HG03108 (cell line): ENCODE data around the gene FOXR1.
"Not testable (repeated sequence)": the region's sequence is repeated elsewhere in the genome, so short reads cannot be mapped to it uniquely, and the experiment has no call there.

ENCODE experiments used
- ATAC-seq: cut with Tn5 transposase; IDR thresholded peaks from one replicate; pipeline ENCODE4 v1.9.1; 2021; ENCODE audit warnings: moderate library complexity; ENCODE audit not compliant: unreplicated experiment

The FOXR1 gene

DNA sequence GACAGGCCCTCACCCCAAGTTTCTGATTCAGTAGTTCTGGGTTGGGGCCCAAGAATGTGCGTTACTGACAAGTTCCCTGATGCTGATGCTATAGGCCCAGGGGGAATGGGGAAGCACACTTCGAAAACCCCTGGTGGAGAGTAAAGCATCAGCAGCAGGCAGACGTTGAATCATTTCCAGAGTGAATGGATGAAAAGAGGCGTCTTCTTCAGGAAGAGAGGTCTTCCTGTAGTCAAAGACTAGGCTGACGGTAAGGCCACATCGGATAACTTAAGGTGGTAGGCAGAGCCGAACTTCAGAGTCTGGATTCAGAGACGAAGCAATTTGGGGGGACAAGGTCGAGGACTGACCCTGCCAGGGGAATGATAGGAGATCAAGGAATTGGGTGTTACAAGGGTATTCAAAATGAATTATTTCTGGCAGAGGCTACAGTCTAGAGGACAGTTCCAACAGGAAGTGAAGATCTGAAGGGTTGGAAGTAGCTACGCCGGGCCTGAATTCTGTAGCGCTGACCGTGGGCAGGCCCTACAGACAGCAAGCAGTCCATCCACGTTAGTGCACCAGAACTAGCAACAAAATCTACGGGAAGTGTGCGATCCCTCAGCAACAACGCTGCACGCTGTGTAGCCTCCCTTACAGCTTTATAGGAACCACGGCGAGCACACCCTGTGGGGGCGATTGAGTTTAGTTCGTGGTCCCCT, 25.5 kb downstream of the FOXR1 start:
- no peak for ATAC-seq

DNA sequence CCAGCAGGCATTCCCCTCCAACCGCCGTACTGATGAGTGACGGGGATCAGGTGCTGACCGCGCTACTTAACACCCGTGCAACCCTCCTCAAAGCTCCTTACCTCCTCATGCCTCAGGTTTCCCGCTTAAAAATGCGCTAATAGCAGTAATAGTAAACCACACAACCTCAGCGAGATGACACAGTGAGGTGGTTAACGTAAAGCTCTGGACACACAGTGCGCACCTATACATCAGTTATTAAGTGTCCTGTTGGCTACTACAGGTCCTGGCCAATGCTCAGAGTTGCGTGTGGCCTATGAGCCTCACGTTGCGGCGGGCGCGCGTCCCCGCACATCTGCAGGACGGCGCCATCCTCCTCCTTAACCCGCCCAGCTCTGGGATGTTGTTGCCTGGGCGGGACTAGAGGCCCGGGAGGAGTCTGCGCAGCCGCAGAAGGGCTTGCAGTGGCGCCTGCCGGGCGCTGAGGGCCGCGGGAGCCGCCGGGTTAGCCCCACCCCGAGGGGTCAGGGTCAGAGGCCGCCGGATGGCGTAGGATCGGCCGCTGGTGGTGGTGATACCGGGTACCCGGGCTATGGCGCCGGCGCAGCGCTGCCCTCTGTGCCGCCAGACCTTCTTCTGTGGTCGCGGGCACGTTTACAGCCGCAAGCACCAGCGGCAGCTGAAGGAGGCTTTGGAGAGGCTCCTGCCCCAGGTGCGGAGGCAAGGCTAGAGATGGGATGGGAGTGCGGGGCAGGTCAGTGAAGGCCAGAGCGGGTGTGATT, 26.2 kb downstream of the FOXR1 start, which contains the start of gene CENATAC:
TSS of gene CENATAC (plus strand) at position 512 of the 761 bp plus-strand sequence. CDS start at position 572, 60 bp downstream.
- peak; percentile 96 for ATAC-seq

DNA sequence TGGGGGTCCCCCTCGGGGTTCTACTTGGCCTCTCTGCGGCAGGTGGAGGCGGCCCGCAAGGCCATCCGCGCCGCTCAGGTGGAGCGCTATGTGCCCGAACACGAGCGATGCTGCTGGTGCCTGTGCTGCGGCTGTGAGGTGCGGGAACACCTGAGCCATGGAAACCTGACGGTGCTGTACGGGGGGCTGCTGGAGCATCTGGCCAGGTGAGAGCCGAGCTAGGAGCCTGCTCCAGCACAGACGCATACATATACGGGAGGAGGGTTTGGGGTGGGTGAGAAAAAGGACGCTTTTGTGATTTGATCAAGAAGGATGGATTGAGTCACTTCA, 26.8 kb downstream of the FOXR1 start:
- peak; percentile 9 for ATAC-seq

DNA sequence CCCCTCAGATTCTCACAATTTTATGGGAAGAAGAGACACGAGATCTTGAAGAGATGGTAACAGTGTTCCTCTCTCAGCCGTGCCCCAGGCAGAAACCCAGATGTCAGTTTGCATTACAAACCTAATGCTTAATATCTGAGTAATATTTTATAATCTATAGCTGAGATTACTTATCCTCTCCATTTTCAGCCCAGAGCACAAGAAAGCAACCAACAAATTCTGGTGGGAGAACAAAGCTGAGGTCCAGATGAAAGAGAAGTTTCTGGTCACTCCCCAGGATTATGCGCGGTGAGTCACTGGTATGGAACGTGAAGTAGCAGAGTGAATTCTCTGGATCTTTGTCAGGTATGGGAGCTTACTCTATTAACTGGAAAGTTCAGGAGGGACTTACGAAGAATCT, 27.3 kb downstream of the FOXR1 start:
- no peak for ATAC-seq

DNA sequence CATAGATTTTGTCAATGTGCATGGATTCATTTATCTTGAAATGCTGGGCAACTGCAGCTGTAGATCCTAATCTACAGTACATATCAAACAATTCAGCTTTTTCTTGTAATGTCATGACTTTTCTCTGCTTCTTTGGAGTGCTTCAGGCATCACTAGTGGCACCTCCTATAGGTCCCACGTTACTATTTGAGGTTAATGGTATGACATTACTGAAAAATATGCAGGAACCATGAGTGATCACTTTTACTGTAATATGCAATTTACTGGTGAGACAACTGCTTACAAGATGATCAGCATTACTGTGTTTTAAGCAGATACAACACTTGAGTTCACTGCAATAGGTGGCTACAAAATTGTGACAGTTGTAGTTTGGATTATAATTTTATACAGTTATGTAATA, 29.3 kb downstream of the FOXR1 start:
- no peak for ATAC-seq

DNA sequence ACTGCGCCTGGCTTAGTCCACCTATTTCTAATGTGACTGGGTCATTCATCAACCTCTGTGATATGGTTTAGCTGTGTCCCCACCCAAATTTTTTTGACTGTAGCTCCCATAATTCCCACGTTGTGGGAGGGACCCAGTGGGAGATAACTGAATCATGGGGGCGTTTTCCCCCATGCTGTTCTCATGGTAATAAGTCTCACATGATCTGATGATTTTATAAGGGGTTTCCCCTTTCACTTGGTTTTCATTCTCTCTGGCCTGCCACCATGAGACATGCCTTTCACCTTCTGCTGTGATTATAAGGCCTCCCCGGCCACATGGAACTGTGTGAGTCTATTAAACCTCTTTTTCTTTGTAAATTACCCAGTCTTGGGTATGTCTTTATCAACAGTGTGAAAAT, 35.1 kb downstream of the FOXR1 start:
- no peak for ATAC-seq

DNA sequence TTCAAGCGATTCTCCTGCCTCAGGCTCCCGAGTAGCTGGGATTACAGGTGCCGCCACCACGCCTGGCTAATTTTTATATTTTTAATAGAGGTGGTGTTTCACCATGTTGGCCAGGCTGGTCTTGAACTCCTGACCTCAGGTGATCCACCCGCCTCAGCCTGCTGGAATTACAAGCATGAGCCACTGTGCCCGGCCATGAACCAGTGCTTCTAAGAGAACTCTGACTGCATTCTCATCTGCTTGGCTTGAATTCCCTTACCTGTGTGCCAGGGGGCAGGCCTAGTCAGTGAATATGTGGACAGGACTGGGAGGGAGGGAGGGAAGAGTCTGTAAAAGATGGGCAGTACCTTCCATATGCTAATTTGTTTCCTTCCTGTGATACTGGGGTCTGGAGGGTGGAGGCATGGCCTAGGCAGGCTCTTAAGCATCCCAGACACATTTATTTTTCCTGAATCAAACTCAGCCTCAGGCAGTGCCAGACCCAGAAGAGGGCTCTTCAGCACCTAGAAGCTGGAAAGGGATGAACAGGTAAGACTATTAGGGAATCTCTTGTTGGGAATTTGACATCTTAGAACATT, 40.0 kb downstream of the FOXR1 start:
- ATAC-seq, result no peak

DNA sequence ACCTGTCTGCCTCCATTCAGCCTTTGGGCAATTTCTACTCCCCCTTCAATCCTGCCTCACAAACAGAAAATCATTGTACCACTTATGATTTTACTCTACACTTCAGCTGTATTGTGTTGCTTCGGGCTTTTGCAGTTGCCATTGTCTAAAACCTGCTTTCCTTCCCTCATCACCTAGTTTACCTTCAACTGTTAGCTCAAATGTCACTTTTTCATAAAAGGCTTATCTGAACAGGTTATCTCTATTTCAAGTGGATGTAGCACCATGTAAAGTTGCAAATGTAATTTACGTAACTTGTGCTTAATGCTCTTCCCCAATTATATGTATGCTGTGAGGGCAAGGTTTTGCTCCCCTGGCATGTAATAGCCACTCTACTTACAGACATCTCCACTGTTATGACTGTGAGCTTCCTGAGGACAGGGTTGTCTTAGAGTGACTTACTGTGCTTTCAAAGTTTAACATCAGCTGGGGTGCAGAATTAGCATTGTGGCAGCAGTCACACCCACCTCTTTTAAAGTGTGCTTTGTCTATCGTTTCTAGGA, 41.1 kb downstream of the FOXR1 start:
- no peak for ATAC-seq

DNA sequence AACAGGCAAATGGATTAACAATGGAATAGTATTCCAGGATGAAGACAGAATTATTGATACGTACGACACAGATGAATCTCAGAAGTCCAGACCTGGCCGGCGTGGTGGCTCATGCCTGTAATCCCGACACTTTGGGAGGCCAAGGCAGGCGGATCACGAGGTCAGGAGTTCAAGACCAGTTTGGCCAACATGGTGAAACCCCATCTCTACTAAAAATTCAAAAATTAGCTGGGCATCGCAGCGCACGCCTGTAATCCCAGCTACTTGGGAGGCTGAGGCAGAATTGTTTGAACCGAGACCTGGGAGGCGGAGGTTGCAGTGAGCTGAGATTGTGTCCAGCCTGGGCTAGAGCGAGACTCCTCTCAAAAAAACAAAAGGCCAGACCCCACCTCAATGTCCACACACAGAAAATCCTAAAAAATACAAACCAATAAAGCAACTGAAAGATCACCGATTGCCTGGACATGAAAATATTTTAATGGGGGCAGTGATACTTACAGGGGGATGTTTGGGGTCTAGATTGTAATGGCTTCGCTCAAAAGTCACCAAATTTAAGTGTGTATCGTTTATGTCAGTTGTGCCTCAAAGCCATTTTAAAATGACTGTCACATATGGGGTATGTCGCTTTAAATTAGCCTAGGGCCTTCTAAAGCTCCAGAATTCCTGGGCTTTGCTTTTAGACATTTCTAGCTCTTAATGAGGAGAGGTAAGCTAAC, 42.8 kb downstream of the FOXR1 start:
- no peak for ATAC-seq

DNA sequence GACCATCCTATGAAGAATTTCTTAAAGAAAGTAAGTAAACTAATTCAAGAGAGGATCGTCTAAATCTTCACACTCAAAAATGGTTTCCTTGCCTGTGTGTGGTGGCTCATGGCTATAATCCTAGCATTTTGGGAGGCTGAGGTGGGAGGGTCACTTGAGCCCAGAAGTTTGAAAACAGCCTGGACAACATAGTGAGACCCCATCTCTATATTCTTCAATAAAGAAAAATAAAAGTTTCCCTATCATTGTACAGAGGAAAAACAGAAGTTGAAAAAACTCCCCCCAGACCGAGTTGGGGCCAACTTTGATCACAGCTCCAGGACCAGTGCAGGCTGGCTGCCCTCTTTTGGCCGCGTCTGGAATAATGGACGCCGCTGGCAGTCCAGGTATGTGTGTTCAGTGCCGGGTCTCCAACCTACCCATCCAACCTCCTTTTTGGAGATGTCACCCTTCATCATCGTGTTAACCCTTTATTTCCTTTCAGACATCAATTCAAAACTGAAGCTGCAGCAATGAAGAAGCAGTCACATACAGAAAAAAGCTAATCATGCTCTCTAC, 43.6 kb downstream of the FOXR1 start:
- ATAC-seq, result no peak

DNA sequence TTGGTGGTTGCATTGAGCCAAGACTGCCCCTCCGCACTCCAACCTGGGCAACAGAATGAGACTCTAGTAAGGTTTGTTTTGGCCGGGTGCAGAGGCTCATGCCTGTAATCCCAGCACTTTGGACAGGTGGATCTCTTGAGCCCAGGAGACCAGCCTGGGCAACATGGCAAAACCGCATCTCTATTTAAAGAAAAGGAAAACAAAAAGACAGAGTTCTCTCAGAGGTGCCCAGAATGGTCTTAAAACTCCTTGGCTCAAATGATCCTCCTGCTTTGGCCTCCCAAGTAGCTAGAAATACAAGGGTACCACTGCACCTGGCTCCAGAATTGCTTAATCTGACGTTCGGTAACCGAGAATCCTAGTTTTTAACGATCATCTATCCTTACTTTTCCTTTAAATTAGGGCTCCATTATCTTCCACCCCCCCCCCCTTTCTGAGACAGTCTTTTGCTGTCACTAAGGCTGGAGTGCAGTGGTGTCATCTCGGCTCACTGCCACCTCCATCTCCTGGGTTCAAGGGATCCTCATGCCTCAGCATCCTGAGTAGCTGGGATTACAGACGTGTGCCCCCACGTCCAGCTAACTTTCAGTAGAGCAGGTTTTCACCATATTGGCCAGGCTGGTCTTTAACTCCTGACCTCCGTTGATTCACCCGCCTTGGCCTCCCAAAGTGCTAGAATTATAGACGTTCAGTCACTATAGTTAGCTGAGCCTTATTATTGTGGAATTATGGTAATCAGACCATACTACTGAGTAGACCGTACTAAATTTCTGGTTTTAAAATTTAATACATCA, 44.9 kb downstream of the FOXR1 start:
- ATAC-seq, result no peak

DNA sequence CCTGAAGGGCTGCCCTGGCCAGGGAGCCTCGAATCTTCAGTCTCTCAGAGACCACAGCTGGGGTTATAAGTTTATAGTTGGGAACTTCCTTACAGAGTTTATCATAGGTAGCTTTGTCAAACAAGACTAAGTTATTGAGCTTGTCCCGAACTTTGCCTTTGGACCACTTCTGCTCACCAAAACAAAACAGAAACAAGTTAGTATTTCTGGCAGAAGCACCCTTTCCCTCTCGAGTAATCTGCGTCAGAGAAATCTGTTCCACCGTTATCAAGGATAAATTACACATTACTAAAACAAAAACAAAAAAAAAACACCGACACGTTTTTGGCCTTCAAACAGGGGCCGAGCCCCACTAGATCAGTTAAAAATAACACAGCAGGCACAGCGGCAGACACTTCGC, 45.8 kb downstream of the FOXR1 start:
- not testable (repeated sequence) for ATAC-seq

DNA sequence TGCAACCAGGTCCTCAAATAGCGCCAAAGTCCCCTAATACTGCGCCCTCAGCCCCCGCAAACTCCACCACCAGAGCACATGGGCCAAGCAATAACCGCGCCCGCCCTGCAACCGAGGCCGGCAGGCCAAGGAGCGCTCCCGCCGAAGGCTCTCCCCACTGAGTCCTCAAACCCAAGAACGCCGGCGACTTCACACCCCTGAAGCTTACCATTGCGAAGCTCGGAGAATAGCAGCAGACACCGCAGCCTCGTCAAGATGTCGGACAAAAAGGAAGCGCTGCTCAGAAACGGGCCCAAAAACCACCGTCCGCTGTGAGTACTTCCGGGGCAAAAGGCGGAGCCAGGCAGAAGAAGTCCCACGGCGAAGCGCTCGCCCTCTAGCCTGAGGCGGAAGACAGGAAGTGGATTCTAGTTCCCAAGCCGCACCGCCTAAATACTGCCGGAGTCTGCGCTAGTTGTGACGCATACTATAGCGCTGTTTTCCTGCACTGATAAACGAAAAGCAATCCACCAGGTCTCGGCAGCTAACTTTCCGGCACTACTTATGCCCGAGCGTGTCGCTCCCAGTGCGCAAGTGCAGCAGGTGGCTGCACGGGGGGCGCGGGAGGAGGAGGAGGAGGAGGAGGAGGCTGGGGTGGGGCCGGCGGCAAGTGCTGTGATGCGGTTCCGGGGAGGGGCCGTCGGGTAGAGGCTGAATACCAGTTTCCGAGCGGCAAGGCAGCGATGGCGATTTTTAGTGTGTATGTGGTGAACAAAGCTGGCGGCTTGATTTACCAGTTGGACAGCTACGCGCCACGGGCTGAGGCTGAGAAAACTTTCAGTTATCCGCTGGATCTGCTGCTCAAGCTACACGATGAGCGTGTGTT, 46.7 kb downstream of the FOXR1 start, which contains the start of the genes RPS25 and TRAPPC4:
TSS of gene RPS25 (minus strand) at position 270 of the 865 bp plus-strand sequence. CDS start at position 211, 59 bp downstream.
TSS of gene TRAPPC4 (plus strand) at position 693 of the 865 bp plus-strand sequence. CDS start at position 723, 30 bp downstream.
- peak; percentile 82 for ATAC-seq

DNA sequence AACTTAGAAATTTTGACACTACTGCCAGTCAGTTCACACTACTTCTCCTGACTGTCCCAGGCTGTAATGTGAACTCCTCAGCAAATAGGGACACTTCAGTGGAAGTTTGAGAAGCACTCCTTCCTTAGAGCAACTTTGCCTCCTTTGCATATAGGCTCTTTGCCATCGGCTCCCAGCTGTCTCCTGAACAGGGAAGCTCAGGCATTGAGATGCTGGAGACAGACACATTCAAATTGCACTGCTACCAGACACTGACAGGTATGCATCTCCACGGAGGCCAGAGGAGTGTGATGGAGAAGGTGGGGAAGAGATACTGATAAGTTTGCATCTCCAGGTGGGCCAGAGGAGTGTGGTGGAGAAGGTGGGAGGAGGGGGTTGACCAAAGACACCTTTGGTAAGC, 48.4 kb downstream of the FOXR1 start:
- no peak for ATAC-seq

DNA sequence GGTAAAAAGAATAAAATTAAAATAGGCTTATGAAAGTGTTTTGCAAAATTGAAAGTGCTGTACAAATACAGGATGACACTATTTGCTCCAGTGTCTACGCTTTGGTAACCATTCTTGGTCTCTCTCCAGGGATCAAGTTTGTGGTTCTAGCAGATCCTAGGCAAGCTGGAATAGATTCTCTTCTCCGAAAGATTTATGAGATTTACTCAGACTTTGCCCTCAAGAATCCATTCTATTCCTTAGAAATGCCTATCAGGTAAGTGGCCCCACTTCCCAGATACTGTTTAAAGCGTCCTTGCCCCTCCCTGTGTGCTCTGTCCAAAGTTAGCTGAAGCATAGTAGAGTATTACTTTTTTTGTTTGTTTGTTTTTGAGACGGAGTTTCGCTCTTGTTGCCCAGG, 50.1 kb downstream of the FOXR1 start:
- ATAC-seq, result no peak

DNA sequence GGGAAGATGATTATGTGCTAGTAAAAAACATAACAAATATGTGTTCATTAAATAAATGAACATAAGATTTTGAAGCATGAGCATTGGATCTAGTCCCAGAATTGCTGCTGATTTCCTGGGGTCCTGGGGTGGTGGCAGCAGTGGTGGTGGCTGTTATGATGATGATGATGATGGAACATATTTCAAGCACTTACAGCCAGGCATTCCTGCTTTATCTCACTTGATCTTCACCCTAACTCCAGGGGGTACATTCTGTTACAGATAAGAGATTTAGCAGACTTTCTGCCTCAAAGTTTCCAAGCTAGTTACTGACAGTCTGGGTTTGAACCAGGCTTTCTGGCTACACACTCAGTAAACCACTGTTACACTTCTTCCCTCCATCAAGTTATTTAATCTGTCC, 52.2 kb downstream of the FOXR1 start:
- no peak for ATAC-seq

DNA sequence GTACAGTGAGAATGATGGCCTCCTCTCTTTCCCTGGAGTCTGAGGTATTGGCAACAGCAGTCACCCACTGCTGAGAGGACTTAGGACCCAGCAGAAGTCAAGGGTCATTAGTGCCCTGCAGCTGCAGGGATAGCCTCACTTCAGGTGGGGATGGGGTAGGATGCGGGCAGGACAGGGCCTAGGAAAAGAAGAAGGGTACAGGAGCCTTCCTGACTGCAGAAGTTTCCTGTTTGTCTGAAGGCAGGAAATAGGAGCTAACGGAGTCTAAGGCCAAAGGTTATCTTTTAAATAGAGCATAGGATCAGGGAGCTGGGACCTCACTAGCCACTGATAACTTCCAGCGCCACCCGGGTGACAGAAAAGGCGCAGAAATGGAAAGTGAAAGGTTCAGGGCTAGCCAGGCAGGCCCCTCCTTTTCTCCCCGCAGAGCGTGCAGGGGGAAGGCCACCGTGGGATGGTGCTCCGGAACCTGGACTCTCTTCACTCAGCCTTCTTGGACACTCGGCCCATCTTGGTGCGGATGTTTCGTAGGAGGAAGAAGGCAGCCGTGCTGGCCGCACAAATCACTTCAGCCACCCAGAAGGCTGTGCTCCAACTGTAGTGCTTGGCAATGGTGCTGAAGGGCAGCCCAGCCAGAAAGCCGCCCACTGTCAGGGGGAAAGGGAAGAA, 53.0 kb downstream of the FOXR1 start:
- no peak for ATAC-seq

DNA sequence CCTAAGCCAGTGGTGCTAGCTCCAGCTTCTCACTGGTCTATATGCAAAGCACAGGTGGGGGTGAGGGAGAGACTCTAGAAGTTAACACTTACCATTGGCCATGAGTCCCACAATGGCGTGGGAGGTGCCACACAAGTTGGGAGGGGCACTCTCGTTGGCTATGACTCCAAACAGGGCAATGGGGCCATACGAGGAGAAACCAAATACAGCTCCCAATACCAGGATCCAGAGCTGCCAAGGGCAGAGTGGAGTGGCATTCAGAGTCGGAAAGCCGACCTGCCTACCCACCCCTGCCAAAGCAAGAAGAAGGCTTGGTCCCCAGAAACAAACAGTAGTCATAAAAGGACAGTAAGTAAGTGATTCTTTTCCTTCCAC, 53.5 kb downstream of the FOXR1 start:
- ATAC-seq, result no peak
